HG03571 (cell line): ENCODE results near the gene MEG3.

Source experiments
- ATAC-seq: cut with Tn5 transposase; IDR thresholded peaks from one replicate; pipeline ENCODE4 v1.9.1; 2021; ENCODE audit not compliant: unreplicated experiment

The MEG3 gene

DNA sequence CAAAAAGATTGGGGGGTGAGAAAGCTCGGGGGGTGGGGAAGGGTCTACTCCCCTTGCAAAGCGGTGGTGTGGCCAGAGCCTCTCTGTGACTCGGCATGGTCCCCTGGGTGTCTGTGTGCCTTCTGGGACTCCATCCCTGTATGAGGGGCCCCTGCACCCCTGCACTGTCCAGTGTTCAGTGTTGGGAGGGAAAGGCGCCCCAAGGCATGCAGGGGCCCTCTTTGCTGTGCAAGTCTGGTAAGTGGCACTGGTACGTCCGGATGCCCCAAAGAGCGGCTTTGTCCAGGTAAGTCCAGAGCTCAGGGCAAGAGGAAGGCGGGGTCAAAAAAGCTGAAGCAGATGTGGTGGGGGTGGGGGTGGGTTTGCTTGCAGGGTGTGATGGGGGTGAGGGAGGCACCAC is 53.9 kb downstream of the MEG3 start:
- ATAC-seq, result no peak

DNA sequence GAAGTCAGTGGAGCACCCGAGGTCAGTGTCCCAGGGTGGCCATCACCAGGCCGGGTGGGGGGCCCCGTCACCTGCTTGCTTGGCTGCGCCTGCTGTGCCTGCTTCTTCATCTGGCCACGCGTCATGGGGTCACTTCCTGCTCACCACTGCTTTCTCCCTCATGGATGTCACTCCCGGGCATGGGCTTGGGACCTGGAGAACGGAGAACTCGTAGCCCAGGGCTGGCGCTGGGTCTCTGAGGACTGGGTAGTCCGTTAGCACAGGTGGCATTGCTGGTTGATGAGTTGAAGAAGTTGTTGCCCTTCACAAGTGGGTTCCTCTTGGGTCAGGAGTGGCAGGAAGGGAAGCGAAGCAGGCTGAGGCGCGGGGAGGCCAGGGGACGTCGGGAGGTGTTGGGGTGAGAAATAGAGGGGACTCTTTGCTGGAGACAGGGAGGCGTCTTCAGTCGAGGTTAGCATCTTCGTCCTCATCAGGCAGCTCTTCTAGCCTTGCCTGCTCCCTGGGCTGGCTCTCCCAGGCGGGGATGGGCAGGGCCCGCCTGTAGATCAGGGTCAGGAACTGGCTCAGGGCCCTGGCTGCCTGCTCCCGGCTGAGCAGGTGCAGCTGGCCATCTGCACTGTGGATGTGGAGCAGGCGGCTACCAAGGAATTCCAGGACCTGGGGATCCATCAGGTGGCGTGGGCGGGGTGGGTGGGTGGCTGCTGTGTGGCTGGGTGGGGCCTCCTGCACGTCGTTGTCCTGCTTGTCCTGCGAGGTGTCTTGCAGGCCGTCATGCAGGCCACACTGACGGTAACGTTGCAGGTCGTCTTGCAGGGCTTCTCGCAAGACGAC is 54.6 kb downstream of the MEG3 start:
- no peak for ATAC-seq

DNA sequence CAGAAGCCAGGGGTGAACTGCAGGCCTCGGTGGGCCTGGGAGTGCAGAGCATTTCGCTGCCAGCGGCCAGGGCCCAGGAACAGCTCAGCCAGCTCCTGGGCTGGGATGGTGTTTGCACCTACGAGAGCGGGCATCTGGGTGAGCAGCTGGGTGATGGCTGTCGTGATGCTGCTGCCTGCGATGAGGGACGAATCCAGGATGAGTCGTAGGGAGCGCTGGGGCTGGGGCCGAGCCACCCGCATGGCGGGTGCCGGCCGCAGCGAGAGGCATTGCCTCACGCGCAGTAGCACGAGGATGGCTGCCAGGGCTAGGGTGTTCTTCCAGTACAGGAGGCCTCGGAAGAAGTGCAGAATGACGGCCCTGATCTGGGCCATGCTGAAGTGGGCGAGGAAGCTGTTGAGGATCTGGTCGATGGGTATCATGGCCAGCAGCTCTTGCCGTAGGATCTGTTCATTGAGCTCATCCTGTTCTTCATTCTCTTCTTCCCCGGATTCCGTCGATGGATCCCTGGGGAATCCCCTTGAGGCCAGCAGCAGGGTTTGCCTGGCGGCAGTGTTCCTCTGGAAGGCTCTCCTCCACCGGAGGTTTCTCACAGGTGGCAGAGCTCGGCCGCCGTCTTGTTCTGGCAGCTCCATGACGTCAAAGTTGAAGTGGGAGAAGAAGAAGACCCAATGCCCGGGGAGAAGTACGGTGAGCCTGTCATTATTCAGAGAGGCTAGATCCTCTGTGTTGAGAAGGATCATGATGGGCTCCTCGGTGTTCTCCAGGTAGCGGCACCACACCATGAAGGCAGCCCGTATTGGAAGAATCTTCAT is 55.5 kb downstream of the MEG3 start:
- ATAC-seq, result no peak

DNA sequence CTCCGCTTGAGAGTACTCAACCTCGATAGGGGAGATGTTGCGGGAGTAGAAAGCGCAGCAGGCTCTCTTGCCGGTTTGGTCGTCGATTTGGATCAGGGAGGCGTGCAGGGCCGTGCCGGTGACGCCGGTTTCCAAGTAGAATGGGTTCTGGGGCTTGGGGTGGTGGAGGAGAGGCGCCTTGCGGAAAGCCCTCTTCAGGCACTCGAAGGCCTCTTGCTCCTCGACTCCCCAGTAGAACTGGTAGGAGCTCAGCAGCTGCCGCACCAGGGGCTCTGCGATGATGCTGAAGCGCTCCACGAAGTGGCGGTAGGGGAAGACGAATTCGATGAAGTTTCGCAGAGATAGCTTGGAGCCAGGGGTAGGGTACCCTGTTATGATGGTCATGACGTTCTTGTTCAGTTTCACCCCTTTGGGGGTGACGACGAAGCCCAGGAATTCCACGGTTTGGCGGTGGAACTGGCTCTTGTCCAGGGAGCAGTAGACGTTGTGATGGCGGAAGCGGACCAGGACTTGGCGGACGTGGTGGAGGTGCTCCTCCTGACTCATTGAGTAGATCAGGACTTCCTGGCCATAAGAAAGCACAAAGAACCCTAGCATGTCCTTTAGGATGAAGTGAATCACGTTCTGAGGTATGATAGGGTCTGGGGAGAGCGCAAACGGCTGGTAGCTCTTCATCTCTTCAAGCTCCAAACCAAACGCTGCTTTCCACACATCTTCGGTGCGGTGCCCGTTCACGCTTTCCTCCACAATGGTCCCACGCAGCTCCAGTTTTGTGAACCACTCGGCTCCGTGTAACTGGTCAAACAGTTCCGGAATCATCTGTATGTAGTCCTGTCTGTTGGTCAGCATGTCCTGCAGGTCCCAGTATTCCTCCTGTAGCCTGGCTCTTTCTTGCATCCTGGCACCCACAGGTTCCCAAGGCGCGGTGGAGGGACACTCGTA is 56.4 kb downstream of the MEG3 start:
- ATAC-seq, result no peak

DNA sequence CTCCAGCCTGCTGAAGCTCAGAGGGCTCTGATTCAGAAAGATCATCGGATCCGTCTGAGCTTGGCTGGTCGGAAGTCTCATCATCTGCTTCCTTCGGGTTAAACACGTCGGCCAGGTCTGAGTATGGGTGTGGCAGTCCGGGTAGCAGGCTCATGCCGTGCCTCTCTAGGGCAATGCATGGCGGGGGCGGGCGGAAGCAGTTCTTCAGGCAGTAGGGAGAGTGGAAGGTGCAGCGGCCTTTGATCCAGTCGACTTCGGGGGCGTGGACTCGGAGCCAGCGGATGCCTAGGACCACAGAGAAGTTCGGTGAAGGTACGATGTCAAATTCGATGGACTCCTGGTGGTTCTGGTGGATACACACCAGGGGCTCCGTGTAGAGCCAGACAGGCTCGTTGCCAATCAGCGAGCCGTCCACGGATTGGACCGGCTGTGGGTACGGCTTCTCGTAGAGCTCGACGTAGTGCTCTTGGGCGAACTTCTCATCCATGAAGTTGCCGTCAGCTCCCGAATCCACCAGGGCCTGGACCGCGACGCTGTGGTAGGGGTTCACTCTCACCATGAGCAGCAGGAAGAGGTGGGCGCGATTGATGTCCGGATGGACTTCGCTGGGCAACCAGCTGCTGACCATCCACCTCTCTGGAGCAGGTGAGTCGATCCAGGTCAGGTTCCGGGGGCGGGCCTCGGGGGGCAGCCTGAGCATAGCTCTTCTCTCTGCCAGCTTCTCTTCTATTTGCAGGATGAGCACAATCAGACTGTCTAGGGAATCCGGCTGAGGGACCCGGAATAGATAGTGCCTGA is 57.3 kb downstream of the MEG3 start:
- no peak for ATAC-seq

DNA sequence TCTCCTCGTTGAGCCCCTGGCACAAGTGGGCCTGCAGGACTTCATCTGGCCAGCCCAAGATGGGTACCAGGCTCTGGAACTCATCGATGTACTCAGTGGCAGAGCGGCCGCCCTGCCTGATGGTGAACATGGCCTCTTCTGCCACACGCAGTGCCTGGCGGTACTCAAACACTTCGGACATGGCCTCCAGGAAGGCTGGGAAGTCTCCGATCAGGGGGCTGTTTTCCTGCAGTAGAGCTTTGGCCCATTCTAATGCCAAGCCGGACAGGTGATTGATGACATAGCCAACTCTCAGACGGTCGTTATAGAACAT is 57.8 kb downstream of the MEG3 start:
- no peak for ATAC-seq

DNA sequence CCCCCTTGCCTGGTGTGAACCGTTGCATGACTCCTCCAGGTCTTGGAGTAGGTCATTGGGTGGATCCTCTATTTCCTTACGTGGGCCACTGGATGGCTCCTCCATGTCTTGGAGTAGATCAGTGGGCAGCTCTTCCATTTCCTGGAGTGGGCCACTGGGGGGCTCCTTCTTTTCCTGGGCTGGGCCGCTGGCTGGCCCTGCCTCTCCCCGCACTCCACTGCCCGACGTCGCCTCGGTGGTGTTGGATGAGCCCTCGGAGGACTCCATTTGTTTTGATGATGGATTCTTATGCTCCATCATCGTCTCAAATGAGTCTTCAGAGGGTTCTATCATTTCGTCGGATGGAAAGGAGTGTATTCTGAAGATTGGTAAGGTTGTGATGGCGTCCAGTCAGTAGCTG is 58.5 kb downstream of the MEG3 start:
- no peak for ATAC-seq

DNA sequence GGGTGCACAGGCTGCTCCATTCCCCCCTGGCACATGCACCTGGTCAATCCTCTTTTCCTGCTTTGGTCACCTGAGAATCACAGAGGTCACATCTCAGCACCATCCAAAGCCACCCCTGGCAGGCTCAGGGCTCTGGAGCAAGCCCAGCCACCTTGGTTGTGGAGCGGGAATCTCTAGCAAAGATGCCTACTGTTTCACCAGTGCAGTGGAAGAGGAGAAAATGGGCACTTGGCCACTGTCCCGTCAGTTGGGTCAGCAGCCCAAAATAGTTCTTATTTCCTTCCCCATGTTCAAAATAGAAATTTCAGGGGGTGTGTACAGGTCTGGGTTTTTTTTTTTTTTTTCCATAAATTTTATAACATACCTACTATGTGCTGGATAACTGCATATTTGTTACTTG is 59.3 kb downstream of the MEG3 start:
- no peak for ATAC-seq

DNA sequence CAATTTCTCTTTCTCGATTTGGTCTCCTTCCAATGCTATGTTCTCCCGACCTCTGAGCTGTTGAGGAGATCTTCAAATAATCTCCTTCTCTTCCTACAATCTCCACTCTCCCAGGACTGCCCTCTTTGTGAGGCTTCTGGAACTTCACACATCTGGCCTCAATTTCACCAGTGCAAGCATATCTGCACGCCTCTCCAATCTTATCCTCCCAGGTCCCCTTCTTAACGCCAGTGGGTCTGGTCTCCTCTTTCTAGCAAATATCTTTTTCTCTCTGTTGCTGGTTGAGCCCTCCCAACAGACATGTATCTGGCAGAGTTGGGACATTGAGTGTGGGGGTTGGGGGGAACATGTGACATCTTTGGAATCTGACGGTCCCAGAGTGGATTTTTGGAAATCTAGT is 59.7 kb downstream of the MEG3 start:
- no peak for ATAC-seq

DNA sequence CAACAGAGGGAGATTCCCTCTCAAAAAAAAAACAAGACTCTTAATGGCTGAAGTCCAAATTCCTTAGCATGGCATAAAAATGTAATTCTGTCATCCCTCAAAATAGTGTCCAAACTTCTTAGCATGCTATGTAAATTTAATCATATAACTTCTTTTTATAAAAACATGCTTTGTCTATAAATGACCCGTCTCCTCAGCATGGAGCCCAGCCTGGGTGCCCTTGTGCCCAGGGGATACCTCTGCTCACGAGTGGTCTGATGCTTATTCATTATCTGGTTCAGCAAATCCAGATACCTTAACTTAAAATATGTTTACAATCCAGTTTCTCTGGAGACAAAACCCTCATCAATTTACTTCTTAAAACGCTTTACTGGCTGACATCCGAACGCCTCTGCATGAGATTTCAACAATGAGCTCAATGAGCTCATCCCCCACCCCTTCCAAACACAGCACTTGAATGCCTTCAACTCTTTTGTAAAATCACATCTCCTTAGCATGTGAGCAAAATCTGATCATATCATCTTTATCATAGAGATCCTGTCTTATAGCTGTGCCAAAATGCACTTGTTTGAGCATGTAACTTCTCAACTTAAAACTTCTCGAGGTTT is 61.9 kb downstream of the MEG3 start:
- ATAC-seq, result no peak

DNA sequence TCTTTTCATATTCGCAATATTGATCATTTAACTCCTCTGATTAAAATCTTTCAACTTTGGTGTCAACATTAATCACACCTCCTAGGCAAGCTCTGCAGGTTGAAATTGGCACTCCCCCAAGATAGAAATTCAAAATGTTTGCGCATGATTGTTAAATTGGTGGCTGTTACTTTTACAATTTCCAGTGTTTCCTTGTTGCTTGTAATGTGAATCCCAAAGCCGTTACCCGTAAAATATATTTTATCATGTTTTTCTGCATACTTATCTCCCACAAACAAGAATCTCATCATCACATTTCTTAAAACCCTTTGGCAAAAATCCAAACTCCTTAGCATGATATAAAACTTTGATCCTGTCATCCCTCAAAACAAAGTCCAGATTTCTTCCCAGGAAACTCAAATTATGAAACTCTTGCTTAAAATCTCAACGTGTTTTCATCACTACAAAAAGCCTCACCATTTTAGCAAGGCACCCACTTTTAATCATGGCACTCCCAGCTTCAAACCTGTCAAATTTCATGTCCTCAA is 62.9 kb downstream of the MEG3 start:
- no peak for ATAC-seq

DNA sequence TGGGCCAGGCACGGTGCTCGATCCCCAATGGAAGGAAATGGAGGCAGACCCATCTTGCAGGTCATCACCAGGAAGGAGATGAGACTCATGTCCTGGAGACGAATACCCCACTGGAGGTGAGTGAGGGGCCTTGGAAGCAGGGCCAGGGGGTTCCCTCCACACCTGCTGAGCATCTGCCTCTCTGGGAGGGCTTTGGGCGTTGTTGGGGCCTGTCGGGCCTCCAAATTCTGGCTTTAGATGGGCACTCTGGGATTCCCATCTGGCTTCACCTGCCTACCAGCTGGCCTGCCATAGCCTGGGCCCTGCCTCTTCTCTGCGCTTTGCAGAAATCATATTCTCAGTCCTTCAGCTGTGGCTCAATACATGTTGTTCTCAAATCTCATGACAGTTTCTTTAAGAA is 63.7 kb downstream of the MEG3 start:
- no peak for ATAC-seq

DNA sequence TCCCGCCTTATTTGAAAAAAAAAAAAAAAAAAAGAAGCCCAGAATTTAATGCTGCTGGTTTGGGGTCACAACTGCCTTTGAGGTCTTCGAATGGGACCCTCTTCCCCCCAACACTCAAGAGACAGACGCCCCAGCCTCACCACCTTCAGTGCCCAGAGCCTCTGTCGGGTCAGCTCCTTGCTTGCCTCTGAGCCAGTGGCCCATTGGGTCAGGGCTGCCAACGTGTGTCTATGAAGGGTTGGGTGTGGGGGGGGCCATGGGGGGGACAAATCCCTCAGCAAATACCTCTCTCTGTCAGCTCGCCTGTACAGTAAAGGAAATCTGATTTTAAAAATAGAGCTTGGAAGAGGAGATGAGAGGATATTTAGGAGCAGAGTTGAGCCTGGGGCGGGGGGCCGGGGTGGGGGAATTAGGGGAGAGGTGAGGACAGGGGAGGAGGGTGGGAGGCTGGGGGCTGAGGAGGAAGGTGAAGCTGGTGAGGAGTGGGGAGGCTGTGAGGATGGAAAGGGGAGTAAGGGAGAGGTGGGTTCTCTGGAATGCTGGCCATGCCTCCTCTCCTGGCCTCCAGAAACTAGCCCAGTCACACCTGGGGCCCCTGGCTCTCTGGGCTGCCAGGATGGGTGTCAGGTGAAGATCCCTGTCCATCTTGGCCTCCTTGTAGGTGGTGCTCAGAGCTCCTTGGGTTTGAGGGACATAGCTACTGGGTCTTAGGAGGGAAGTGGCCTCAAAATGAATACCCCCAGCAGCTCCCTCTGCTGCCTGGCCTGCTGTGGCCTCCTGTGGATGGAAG is 64.3 kb downstream of the MEG3 start:
- no peak for ATAC-seq

DNA sequence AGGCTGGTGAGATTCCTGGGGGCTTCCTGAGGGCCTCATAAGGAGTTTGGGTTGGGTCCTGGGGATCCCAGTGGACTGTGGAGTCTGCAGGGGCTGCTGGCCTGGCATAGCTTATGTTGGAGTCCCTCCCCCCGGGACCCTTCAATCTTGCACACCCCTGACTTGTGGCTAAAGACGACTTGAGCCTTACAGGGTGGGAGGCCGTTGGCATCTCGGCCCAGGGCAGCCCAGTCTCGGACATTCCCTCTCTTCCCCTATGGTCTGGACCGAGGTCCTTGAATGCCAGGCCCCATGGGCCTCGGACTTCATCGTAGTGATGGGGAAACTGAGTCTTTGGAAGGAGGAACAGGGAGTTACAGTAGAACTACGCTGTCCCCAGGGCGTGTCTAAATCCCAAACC is 65.1 kb downstream of the MEG3 start:
- ATAC-seq, result no peak

DNA sequence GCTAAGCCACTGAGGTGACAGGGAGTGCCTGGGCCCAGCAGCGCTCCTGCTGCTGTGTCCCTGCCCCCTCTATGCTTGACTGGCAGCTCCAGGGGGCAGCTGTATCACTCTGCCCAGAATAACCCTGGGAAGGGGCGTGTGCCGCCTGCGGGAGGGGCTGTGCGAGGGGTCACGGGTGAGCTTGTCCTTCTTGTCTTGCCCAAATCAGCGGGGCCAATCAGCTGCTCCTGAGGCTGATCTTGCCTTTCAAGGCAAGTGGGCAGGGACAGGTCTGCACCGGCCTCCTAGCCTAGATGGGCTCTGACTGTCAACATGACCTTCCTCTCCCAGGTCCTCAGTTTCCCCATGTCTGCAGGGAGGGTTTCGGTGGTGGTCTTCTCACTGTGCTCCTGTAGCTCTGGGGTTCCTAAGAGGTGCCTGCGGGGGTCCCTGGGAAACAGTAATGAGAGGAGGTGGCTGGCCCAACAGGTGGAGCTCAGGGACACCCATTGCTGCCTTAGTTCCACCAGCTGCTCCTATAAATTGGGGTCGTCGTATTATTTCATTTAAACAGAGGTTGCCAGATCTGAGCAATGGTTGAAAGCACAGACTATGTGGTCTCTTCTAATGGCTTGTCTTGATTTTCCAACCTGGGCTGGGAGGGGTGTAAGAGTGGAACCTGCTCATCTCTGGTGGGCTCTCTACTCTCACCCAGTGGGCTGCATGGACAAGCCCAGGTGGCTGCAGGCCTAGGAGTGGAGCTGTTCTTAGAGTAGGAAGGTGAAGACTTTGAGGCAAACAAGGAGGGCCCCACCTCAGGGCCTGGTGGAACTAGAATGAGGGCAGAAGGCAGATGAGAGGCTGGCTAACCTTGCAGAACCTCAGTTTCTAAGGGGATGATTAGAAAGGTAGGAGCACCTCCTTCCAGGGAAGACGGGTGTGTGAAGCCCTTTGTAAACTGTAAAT is 65.9 kb downstream of the MEG3 start:
- no peak for ATAC-seq

DNA sequence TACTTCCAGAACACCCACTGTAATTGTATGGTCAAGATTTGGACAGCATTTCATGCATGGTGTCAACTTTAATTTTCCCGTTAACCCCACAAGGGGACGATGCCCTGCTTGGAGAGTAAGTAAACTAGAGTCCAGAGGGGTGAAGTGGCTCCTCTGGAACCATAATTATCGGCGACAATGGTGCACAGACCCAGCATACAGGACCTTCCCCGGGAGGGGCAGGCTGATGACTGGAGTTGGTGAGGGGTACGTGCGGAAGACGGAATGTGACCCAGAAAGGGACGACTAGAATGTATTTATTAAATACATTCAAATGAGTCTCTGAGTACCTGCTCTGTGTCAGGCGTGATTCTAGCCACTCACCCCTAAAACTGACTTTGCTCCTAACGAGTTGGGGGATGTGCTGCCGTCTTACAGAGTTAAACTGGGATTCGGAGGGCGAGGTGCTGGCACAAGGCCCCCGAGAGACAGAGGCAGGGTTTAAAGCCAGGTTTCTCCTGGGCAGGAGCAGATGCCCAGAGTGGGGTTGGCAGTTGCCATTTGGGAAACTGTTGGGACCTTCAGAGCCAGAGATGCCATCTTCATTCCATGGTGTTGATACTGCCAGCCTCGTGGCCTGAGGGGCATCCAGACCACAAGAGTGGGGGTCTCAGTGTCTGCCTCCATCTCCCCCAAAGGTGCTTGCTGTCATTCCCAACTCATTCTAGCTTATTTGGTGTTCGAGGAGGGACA is 66.7 kb downstream of the MEG3 start:
- no peak for ATAC-seq

DNA sequence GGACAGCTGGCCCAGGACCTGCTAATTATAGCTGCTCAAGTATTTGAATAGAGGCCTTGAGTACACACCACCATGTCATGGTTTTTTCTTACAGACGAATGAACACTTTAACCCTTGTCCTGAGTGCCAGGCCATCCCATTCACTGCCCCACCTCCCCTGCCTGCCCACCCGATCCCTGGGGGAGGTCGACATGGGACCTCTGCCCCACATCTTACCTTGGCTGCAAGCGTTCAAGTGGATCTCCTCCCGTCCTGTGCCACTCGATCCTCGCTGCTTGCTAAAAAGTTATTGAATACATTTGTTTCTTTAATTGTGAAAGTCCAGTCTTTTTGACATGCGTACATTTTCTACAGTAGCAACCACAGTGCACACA is 67.3 kb downstream of the MEG3 start:
- ATAC-seq, result no peak

DNA sequence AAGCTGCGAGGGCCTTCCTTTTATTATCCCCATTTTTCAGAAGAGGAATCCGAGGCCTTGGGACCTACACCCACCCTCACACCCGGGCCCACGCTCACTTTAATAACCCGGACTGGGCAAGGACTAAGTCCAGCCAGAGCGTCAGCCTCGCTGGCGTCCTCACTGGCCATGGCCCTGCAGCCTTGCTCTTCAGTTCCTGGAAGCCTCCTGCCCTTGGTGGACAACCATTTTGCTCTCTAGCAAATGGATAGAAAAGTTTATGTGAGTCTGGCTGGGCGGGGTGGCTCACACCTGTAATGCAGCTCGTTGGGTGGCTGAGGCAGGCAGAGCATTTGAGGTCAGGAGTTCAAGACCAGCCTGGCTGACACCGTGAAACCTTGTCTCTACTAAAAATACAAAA is 67.8 kb downstream of the MEG3 start:
- no peak for ATAC-seq
